Neural progenitor cell (in vitro differentiated cells): ENCODE data around the gene ZNF277.

Experiments used
- CTCF ChIP-seq: fragments of 200-600 bp; sonication (generic); IDR thresholded peaks from 2 replicates; pipeline ENCODE4 v1.5.1; 2017; ENCODE audit warnings: antibody characterized with exemption, mild to moderate bottlenecking
- EZH2 ChIP-seq: fragments of 200-600 bp; sonication (generic); IDR thresholded peaks from 2 replicates; pipeline ENCODE4 v1.6.1; 2017; ENCODE audit warnings: antibody characterized with exemption, mild to moderate bottlenecking, moderate library complexity
- EZH2phosphoT487 ChIP-seq: fragments of 200-600 bp; sonication (generic); IDR thresholded peaks from 2 replicates; pipeline ENCODE4 v1.6.1; 2017; ENCODE audit warnings: antibody characterized with exemption

- no peak for TF ChIP-seq CTCF
- TF ChIP-seq EZH2, result no peak
- TF ChIP-seq EZH2phosphoT487, result no peak
Observed at GRCh38 chr7:112192236-112193154, 14.0 kb upstream of the ZNF277 start.
